BJ (cell line): Measurements from ENCODE around the gene LHPP. TPM values are rescaled to one million over a fixed set of nuclear protein-coding genes. Genes with fewer than 3 reads are reported as not detected.

ENCODE experiments used
- CTCF ChIA-PET: fragments of 350-600 bp; formaldehyde crosslinking; extraction: SDS; loops from one replicate; lab custom pipeline; 2021; ENCODE audit warnings: antibody characterized with exemption, inconsistent platforms; lab: Yijun Ruan, JAX
- POLR2A ChIA-PET: fragments of 300-600 bp; sonication (Branson Sonifier 250); formaldehyde crosslinking; extraction: SDS; loops from one replicate; lab custom pipeline; 2021; ENCODE audit warnings: antibody characterized with exemption; lab: Charles Lee
- DNase-seq: peaks from one replicate; pipeline ENCODE4 v3.0.0-alpha.2; 2011; ENCODE audit warnings: low read depth
- H3K27me3 ChIP-seq: 2 replicates; pipeline ENCODE4 v1.6.0; 2011; ENCODE audit warnings: low read length; ENCODE audit not compliant: control insufficient read depth, insufficient read depth
- H3K36me3 ChIP-seq: 2 replicates; pipeline ENCODE4 v1.5.1; 2011; ENCODE audit warnings: low read length; ENCODE audit not compliant: control insufficient read depth, insufficient read depth
- H3K4me3 ChIP-seq: 2 replicates; pipeline ENCODE4 v1.5.1; 2011; ENCODE audit warnings: low read depth, mild to moderate bottlenecking, control low read depth, low read length
- CTCF ChIP-seq: IDR thresholded peaks from 2 replicates; pipeline ENCODE4 v1.5.1; 2011; ENCODE audit warnings: low read depth, mild to moderate bottlenecking, control low read depth, inconsistent platforms, low read length, moderate library complexity; ENCODE audit not compliant: insufficient read depth
- polyA plus RNA-seq: library from polyadenylated mRNA; depleted of rRNA; stranded (reverse); fragments of >200 nt; gene quantifications from 2 replicates; pipeline ENCODE4 v1.2.3, GENCODE V29; 2011

The LHPP gene
- polyA plus RNA-seq, 1 experiment: 23.8 TPM

GRCh38 chr10:124575107-124576035 lies 113.7 kb downstream of the LHPP start:
- no peak for TF ChIP-seq CTCF
- CTCF ChIA-PET: interaction anchor here (1.0 to 1.7 kb wide), 3 partner anchors 10 to 25 kb away, joined by 3 to 5 read pairs (median 4); no protein-coding TSS in a partner anchor

GRCh38 chr10:124576526-124577420 lies 115.2 kb downstream of the LHPP start:
- TF ChIP-seq CTCF: no peak

More at GRCh38 chr10:124575107-124576035, 113.7 kb downstream of the LHPP start:
- POLR2A ChIA-PET: no interaction called here
- DNase-seq: no peak
- no peaks in the 10 kb centered on the region for H3K36me3 ChIP-seq
- H3K27me3 ChIP-seq: peaks cover 15% of the 10 kb centered on the region
- H3K4me3 ChIP-seq: no peak overlapping the region

GRCh38 chr10:124577651-124578050 lies 116.0 kb downstream of the LHPP start:
- ChIA-PET POLR2A (no interaction called here), CTCF (no interaction called here)
- Histone ChIP-seq H3K36me3 (no peaks in the 10 kb centered on the region), H3K27me3 (peaks cover 14% of the 10 kb centered on the region), H3K4me3 (no peak overlapping the region)
- no peak for TF ChIP-seq CTCF
- DNase-seq: no peak

More at GRCh38 chr10:124576526-124577420, 115.2 kb downstream of the LHPP start:
- H3K36me3 ChIP-seq: no peaks in the 10 kb centered on the region
- H3K27me3 ChIP-seq: peaks cover 15% of the 10 kb centered on the region
- CTCF ChIA-PET: interaction anchor here (1.7 kb wide), 1 partner anchor 13 kb away, joined by 5 read pairs; no protein-coding TSS in a partner anchor
- POLR2A ChIA-PET: no interaction called here
- no peak overlapping the region for H3K4me3 ChIP-seq
- no peak for DNase-seq

- TF ChIP-seq CTCF: no peak
- CTCF ChIA-PET: no interaction called here
- H3K27me3 ChIP-seq: peaks cover 12% of the 10 kb centered on the region
- no peak for DNase-seq
- POLR2A ChIA-PET: no interaction called here
- H3K4me3 ChIP-seq: no peak overlapping the region
- H3K36me3 ChIP-seq: no peaks in the 10 kb centered on the region
Measured at GRCh38 chr10:124578231-124579010, 116.8 kb downstream of the LHPP start.
